A673 (cell line): ENCODE measurements around the gene MKRN3.

ENCODE experiments used
- CTCF ChIP-seq: fragments of 300-800, 200-600 bp; sonication (generic); conservative IDR thresholded peaks from 2 replicates; pipeline ENCODE4 v1.5.1; 2017; ENCODE audit warnings: low read depth, mild to moderate bottlenecking, antibody characterized with exemption, low read length, moderate library complexity, mixed read lengths
- EZH2 ChIP-seq: fragments of 200-600 bp; sonication (generic); IDR thresholded peaks from 2 replicates; pipeline ENCODE4 v1.6.1; 2017; ENCODE audit warnings: borderline replicate concordance, low read depth, mild to moderate bottlenecking, mixed read lengths, antibody characterized with exemption, low read length; ENCODE audit not compliant: poor library complexity, severe bottlenecking

- no peak for TF ChIP-seq CTCF
- TF ChIP-seq EZH2, result no peak
Measured at GRCh38 chr15:23546158-23546557, 19.3 kb upstream of the MKRN3 start.
